HL-60 (cell line): ENCODE measurements around the gene MLLT1.

Experiments
- DNase-seq, 2 experiments: peaks; one replicate each; pipeline ENCODE4 v3.0.0-alpha.2; 2010 to 2020; ENCODE audit warnings: low read depth in 1 of 2, low spot score in 1 of 2
- H3K27ac ChIP-seq: fragments of 250-450 bp; sonication (Bioruptor Pico); replicated peaks from 2 replicates; pipeline ENCODE4 v1.5.1; 2020; ENCODE audit warnings: mild to moderate bottlenecking, moderate library complexity
- H3K27me3 ChIP-seq: fragments of 250-450 bp; sonication (Bioruptor Pico); 2 replicates; pipeline ENCODE4 v1.5.1; 2021; ENCODE audit warnings: mild to moderate bottlenecking, moderate library complexity; ENCODE audit not compliant: insufficient read depth, poor library complexity, severe bottlenecking
- H3K4me3 ChIP-seq: replicated peaks from 2 replicates; pipeline ENCODE4 v1.5.1; 2011; ENCODE audit warnings: mild to moderate bottlenecking, control low read depth, low read length; ENCODE audit not compliant: insufficient read depth
- GABPA ChIP-seq: IDR thresholded peaks from 2 replicates; pipeline ENCODE4 v1.6.1; 2012; ENCODE audit warnings: low read depth
- POLR2AphosphoS5 ChIP-seq: IDR thresholded peaks from 2 replicates; pipeline ENCODE4 v1.6.1; 2012; ENCODE audit warnings: low read depth
- REST ChIP-seq: IDR thresholded peaks from 2 replicates; pipeline ENCODE4 v1.6.1; 2012; ENCODE audit warnings: low read depth; ENCODE audit not compliant: insufficient replicate concordance
- SPI1 ChIP-seq: IDR thresholded peaks from 2 replicates; pipeline ENCODE4 v1.6.1; 2012; ENCODE audit warnings: low read depth, mild to moderate bottlenecking, borderline replicate concordance
- TF ChIP-seq, protein P1 (sequence below): IDR thresholded peaks from one replicate; pipeline ENCODE4 v1.5.1; 2011; ENCODE audit warnings: low read length, control low read depth, inconsistent platforms; ENCODE audit not compliant: insufficient read depth

Gene MLLT1

GRCh38 chr19:6228551-6229215 lies 51.1 kb downstream of the MLLT1 start:
- no peak overlapping the region for H3K4me3 ChIP-seq
- TF ChIP-seq POLR2AphosphoS5: no peak
- no peak for TF ChIP-seq REST
- TF ChIP-seq, protein P1, sequence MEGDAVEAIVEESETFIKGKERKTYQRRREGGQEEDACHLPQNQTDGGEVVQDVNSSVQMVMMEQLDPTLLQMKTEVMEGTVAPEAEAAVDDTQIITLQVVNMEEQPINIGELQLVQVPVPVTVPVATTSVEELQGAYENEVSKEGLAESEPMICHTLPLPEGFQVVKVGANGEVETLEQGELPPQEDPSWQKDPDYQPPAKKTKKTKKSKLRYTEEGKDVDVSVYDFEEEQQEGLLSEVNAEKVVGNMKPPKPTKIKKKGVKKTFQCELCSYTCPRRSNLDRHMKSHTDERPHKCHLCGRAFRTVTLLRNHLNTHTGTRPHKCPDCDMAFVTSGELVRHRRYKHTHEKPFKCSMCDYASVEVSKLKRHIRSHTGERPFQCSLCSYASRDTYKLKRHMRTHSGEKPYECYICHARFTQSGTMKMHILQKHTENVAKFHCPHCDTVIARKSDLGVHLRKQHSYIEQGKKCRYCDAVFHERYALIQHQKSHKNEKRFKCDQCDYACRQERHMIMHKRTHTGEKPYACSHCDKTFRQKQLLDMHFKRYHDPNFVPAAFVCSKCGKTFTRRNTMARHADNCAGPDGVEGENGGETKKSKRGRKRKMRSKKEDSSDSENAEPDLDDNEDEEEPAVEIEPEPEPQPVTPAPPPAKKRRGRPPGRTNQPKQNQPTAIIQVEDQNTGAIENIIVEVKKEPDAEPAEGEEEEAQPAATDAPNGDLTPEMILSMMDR: no peak
- TF ChIP-seq GABPA: no peak
- no peak for TF ChIP-seq SPI1
- DNase-seq: no peak
- H3K27me3 ChIP-seq: no peaks in the 10 kb centered on the region
- no peak overlapping the region for H3K27ac ChIP-seq

GRCh38 chr19:6227936-6228325 lies 51.8 kb downstream of the MLLT1 start:
- no peak for TF ChIP-seq SPI1
- TF ChIP-seq POLR2AphosphoS5: no peak
- TF ChIP-seq GABPA: no peak
- no peak for TF ChIP-seq REST
- TF ChIP-seq, protein P1: no peak
- no peaks in the 10 kb centered on the region for H3K27me3 ChIP-seq
- no peak for DNase-seq
- no peak overlapping the region for H3K4me3 ChIP-seq
- no peak overlapping the region for H3K27ac ChIP-seq

GRCh38 chr19:6227156-6227935 lies 52.4 kb downstream of the MLLT1 start:
- no peak for TF ChIP-seq REST
- TF ChIP-seq, protein P1: no peak
- TF ChIP-seq SPI1: no peak
- no peak for TF ChIP-seq POLR2AphosphoS5
- no peak for TF ChIP-seq GABPA
- Histone ChIP-seq H3K4me3 (no peak overlapping the region), H3K27me3 (no peaks in the 10 kb centered on the region), H3K27ac (no peak overlapping the region)
- no peak for DNase-seq
